ENCODE measurements around the gene KCNJ5.
"Not testable (repeated sequence)": the region's sequence is repeated elsewhere in the genome, so short reads cannot be mapped to it uniquely, and the experiment has no call there.

Gene KCNJ5

DNA sequence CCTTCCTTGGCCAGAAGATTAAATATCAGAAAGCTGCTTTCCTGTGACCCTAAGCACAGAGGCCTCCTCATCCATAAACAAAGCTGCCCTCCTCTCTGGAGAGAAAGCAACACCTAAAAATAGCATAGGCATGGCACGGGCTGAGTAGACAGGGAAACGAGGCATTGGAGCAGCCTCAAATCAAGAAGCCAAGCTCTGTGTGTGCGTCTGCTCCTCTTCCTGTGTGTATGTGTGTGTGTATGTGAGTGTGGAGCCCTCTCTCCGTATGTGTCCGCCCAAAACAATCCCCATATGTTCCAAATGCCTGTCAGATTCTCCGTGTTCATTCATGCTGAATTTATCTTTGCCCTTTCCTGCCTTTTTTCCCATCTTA, 24.0 kb downstream of the KCNJ5 start:
- no peak for DNase-seq (ENCODE audit: low read depth in 2 of 2)
- no peak overlapping the region for H3K4me3 ChIP-seq (replicated peaks in 1 of 2; ENCODE audit: low read depth in 2 of 2, low read length in 2 of 2)
- TF ChIP-seq, protein P1, sequence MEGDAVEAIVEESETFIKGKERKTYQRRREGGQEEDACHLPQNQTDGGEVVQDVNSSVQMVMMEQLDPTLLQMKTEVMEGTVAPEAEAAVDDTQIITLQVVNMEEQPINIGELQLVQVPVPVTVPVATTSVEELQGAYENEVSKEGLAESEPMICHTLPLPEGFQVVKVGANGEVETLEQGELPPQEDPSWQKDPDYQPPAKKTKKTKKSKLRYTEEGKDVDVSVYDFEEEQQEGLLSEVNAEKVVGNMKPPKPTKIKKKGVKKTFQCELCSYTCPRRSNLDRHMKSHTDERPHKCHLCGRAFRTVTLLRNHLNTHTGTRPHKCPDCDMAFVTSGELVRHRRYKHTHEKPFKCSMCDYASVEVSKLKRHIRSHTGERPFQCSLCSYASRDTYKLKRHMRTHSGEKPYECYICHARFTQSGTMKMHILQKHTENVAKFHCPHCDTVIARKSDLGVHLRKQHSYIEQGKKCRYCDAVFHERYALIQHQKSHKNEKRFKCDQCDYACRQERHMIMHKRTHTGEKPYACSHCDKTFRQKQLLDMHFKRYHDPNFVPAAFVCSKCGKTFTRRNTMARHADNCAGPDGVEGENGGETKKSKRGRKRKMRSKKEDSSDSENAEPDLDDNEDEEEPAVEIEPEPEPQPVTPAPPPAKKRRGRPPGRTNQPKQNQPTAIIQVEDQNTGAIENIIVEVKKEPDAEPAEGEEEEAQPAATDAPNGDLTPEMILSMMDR (IDR thresholded peaks at IDR 0.05; ENCODE audit: low read depth, low read length), result no peak

DNA sequence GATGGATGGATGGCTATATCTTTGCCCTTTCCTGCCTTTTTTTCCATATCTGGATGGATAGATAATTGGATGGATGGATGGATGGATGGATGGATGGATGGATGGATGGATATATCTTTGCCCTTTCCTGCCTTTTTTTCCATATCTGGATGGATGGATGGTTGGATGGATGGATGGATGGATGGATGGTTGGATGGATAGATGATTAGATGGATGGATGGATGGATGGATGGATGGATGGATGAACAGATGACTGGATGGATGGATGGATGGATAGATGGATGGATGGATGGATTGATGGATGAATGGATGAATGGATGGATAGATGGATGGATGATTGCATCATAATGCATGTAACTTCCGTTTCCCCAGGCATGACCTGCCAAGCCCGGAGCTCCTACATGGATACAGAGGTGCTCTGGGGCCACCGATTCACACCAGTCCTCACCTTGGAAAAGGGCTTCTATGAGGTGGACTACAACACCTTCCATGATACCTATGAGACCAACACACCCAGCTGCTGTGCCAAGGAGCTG, 24.9 kb downstream of the KCNJ5 start:
- DNase-seq (ENCODE audit: low read depth in 2 of 2), result no peak
- H3K4me3 ChIP-seq (replicated peaks in 1 of 2; ENCODE audit: low read depth in 2 of 2, low read length in 2 of 2), result no peak overlapping the region
- TF ChIP-seq, protein P1 (IDR thresholded peaks at IDR 0.05; ENCODE audit: low read depth, low read length), result no peak

DNA sequence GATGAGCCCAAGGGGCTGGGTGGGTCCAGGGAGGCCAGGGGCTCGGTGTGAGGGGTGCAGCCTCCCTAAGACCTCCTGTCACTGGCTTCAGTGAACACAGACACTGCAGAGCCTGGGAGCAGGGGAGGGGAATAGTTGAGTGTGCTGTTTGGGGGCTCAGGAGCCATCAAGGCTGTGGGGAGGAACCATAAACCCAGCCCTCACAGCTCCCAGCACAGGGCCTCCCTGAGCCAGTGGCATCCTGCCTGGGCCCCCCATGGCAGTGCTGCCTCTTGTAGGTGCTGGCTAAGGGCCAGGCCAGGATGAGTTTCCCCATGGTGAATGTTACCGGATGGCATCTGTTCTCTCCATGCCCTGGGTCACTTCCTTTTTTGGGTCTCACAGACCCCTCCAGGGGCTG, 25.5 kb downstream of the KCNJ5 start:
- H3K4me3 ChIP-seq (replicated peaks in 1 of 2; ENCODE audit: low read depth in 2 of 2, low read length in 2 of 2), result no peak overlapping the region
- no peak for DNase-seq (ENCODE audit: low read depth in 2 of 2)
- TF ChIP-seq, protein P1 (IDR thresholded peaks at IDR 0.05; ENCODE audit: low read depth, low read length), result no peak

DNA sequence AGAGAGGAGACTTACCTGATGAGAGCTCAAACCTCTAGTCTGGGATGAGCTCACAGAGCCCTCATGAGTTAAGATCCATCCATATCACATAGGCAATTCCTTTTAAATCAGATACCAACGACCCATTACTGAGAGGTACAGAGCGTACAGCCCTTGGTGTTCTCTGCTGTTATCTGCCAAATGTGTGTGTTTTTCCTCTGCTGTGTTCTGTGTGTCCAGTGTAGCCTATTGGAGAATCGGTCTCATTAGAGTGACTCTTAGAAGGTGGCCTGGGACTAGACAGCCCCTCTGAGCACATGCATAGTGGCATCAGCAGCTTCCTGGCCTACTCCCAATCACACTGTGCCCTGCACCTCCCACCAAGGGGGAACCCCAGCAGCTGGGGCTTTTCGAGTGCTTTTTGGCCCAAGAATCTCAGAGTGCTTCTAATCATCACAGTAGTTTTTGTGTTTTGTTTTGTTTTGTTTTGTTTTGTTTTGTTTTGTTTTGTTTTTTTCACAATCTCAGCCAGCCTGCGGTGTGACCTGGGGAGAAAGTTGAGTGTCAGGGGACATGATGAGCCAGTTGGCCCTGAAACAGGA, 26.1 kb downstream of the KCNJ5 start:
- DNase-seq (ENCODE audit: low read depth in 2 of 2), result no peak
- TF ChIP-seq, protein P1 (IDR thresholded peaks at IDR 0.05; ENCODE audit: low read depth, low read length), result no peak
- H3K4me3 ChIP-seq (replicated peaks in 1 of 2; ENCODE audit: low read depth in 2 of 2, low read length in 2 of 2), result no peak overlapping the region

DNA sequence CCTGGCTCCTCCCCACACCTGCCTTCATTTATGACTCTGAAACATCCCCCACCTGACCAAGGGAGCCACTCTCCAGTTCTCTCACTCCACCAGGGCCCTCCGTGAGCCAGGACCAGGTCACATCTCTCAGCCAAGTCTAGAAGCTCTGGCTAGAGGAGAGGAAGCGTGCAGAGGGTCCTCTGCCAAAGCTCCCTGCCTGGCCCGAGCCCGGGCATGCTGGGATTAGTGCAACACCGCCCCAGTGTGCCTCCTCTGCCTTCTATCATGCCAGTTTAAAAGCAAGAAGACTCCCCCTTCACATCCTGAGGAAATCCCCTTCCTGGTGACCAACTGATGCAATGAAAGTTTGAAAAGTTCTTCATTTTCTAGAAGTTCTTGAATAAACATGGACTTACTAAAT, 28.1 kb downstream of the KCNJ5 start:
- no peak overlapping the region for H3K4me3 ChIP-seq (replicated peaks in 1 of 2; ENCODE audit: low read depth in 2 of 2, low read length in 2 of 2)
- TF ChIP-seq, protein P1 (IDR thresholded peaks at IDR 0.05; ENCODE audit: low read depth, low read length), result no peak
- no peak for DNase-seq (ENCODE audit: low read depth in 2 of 2)

DNA sequence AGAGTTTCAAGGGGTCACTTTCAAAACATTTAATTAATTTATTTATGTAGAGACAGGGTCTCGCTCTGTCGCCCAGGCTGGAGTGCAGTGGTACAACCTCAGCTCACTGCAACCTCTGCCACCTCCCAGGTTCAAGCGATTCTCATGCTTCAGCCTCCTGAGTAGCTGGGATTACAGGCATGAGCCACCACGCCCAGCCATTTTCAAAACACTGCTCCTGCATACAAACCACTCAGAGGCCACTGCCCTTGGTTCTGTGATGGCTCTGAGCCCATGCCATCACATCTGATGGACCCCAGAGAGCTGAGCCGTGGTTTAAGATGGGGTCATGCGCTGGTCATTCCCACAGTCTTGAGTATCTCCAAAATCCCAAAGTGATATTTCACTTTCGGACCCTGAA, 28.5 kb downstream of the KCNJ5 start:
- not testable (repeated sequence) for DNase-seq (ENCODE audit: low read depth in 2 of 2); H3K4me3 ChIP-seq (replicated peaks in 1 of 2; ENCODE audit: low read depth in 2 of 2, low read length in 2 of 2)

DNA sequence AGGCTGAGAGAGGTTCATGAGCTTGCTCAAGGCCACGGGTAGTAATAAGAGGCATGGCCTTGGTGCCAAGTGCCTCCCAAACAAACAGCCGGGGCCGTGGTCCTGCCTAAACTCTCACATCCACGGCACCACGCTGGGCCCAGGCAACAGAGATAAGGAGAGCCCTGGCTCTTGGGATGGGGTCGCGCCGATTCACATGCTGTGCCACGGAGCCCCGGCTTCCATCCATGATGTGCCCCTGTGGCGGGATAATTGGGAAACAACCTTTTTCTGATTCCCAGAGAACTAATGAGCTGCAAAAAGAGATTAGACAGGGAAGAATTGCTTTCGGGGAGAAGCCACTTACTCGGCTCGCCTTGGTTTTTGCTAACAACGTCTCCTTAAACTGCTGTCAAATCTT, 29.5 kb downstream of the KCNJ5 start:
- DNase-seq (ENCODE audit: low read depth in 2 of 2), result no peak
- TF ChIP-seq, protein P1 (IDR thresholded peaks at IDR 0.05; ENCODE audit: low read depth, low read length), result no peak
- no peak overlapping the region for H3K4me3 ChIP-seq (replicated peaks in 1 of 2; ENCODE audit: low read depth in 2 of 2, low read length in 2 of 2)
